Kidney glomerular epithelial cell (primary cell): ENCODE measurements around the gene SZT2.

Experiments
- DNase-seq: peaks from one replicate; lab custom pipeline; 2025; lab: John Stamatoyannopoulos, UW

SZT2 gene

GRCh38 chr1:43423672-43424550, 34.2 kb downstream of the SZT2 start:
- no peak for DNase-seq

GRCh38 chr1:43425045-43425444, 35.3 kb downstream of the SZT2 start:
- no peak for DNase-seq

GRCh38 chr1:43426221-43426620, 36.5 kb downstream of the SZT2 start:
- no peak for DNase-seq

- DNase-seq = no peak
These were observed 37.8 kb downstream of the SZT2 start for GRCh38 chr1:43427524-43427923.

- no peak for DNase-seq
These were observed 38.2 kb downstream of the SZT2 start for GRCh38 chr1:43427941-43428340.

GRCh38 chr1:43430831-43431230, 41.1 kb downstream of the SZT2 start:
- DNase-seq = no peak

GRCh38 chr1:43431676-43432075, 42.0 kb downstream of the SZT2 start:
- DNase-seq = no peak

GRCh38 chr1:43432171-43432860, 42.6 kb downstream of the SZT2 start:
- DNase-seq = no peak

- no peak for DNase-seq
These were observed 43.2 kb downstream of the SZT2 start for GRCh38 chr1:43432907-43433306.

- DNase-seq = no peak
These were observed 44.6 kb downstream of the SZT2 start for GRCh38 chr1:43434256-43434655.

GRCh38 chr1:43435146-43436145, 45.7 kb downstream of the SZT2 start:
- no peak for DNase-seq

GRCh38 chr1:43436371-43436770, 46.7 kb downstream of the SZT2 start:
- DNase-seq = no peak

- no peak for DNase-seq
These were observed 47.6 kb downstream of the SZT2 start for GRCh38 chr1:43437031-43437973.

GRCh38 chr1:43438006-43438405, 48.3 kb downstream of the SZT2 start:
- no peak for DNase-seq

- no peak for DNase-seq
These were observed 48.9 kb downstream of the SZT2 start for GRCh38 chr1:43438576-43438952.

- DNase-seq = no peak
These were observed 49.4 kb downstream of the SZT2 start for GRCh38 chr1:43438953-43439581.

GRCh38 chr1:43439781-43440180, 50.1 kb downstream of the SZT2 start:
- DNase-seq = no peak

- DNase-seq = no peak
These were observed 50.7 kb downstream of the SZT2 start for GRCh38 chr1:43440358-43440757.

- DNase-seq = no peak
These were observed 51.6 kb downstream of the SZT2 start for GRCh38 chr1:43441166-43441893.
